Measurements from ENCODE around the gene SNTG2. TPM values are rescaled to one million over a fixed set of nuclear protein-coding genes. Genes with fewer than 3 reads are reported as not detected.

The SNTG2 gene
- total RNA-seq, 1 donor from 2014 or later = not detected

GRCh38 chr2:1203772-1204171 lies 253.1 kb downstream of the SNTG2 start:
- no peaks in the 10 kb centered on the region for H3K27me3 Mint-ChIP-seq (ENCODE audit: low read depth)
- H3K36me3 Mint-ChIP-seq (ENCODE audit: low read depth) = no peaks in the 10 kb centered on the region
- intact Hi-C loops (cut with micrococcal nuclease) = no loop called here
- no peaks in the 10 kb centered on the region for H3K4me1 Mint-ChIP-seq (ENCODE audit: low read depth)
- no peak overlapping the region for H3K4me3 Mint-ChIP-seq (ENCODE audit: low read depth)
- no peak overlapping the region for H3K27ac Mint-ChIP-seq
- DNase-seq (ENCODE audit: low spot score) = no peak
- no peaks in the 10 kb centered on the region for H3K9me3 Mint-ChIP-seq

GRCh38 chr2:1205853-1206252 lies 255.2 kb downstream of the SNTG2 start:
- H3K4me3 Mint-ChIP-seq (ENCODE audit: low read depth) = no peak overlapping the region
- no peaks in the 10 kb centered on the region for H3K9me3 Mint-ChIP-seq
- no peaks in the 10 kb centered on the region for H3K36me3 Mint-ChIP-seq (ENCODE audit: low read depth)
- no peak for DNase-seq (ENCODE audit: low spot score)
- intact Hi-C loops (cut with micrococcal nuclease) = no loop called here
- H3K27ac Mint-ChIP-seq = no peak overlapping the region
- no peaks in the 10 kb centered on the region for H3K4me1 Mint-ChIP-seq (ENCODE audit: low read depth)
- H3K27me3 Mint-ChIP-seq (ENCODE audit: low read depth) = no peaks in the 10 kb centered on the region

GRCh38 chr2:1207962-1208510 lies 257.4 kb downstream of the SNTG2 start:
- intact Hi-C loops (cut with micrococcal nuclease) = no loop called here
- Mint-ChIP-seq H3K4me1 (ENCODE audit: low read depth) (no peaks in the 10 kb centered on the region), H3K9me3 (no peaks in the 10 kb centered on the region), H3K4me3 (ENCODE audit: low read depth) (no peak overlapping the region), H3K36me3 (ENCODE audit: low read depth) (no peaks in the 10 kb centered on the region), H3K27ac (no peak overlapping the region), H3K27me3 (ENCODE audit: low read depth) (no peaks in the 10 kb centered on the region)
- DNase-seq (ENCODE audit: low spot score) = no peak

- Mint-ChIP-seq H3K27me3 (ENCODE audit: low read depth) (no peaks in the 10 kb centered on the region), H3K36me3 (ENCODE audit: low read depth) (no peaks in the 10 kb centered on the region), H3K4me3 (ENCODE audit: low read depth) (no peak overlapping the region), H3K4me1 (ENCODE audit: low read depth) (no peaks in the 10 kb centered on the region), H3K9me3 (no peaks in the 10 kb centered on the region), H3K27ac (no peak overlapping the region)
- DNase-seq (ENCODE audit: low spot score) = no peak
- intact Hi-C loops (cut with micrococcal nuclease) = no loop called here
These were observed 257.9 kb downstream of the SNTG2 start for GRCh38 chr2:1208522-1208921.

- Mint-ChIP-seq H3K27me3 (ENCODE audit: low read depth) (no peaks in the 10 kb centered on the region), H3K36me3 (ENCODE audit: low read depth) (no peaks in the 10 kb centered on the region), H3K9me3 (peaks cover 6% of the 10 kb centered on the region), H3K4me1 (ENCODE audit: low read depth) (no peaks in the 10 kb centered on the region), H3K4me3 (ENCODE audit: low read depth) (no peak overlapping the region), H3K27ac (no peak overlapping the region)
- DNase-seq (ENCODE audit: low spot score) = no peak
- intact Hi-C loops (cut with micrococcal nuclease) = no loop called here
These were observed 258.6 kb downstream of the SNTG2 start for GRCh38 chr2:1209246-1209645.

- intact Hi-C loops (cut with micrococcal nuclease) = no loop called here
- H3K4me1 Mint-ChIP-seq (ENCODE audit: low read depth) = no peaks in the 10 kb centered on the region
- H3K36me3 Mint-ChIP-seq (ENCODE audit: low read depth) = no peaks in the 10 kb centered on the region
- H3K4me3 Mint-ChIP-seq (ENCODE audit: low read depth) = no peak overlapping the region
- H3K9me3 Mint-ChIP-seq = peaks cover 11% of the 10 kb centered on the region
- no peaks in the 10 kb centered on the region for H3K27me3 Mint-ChIP-seq (ENCODE audit: low read depth)
- DNase-seq (ENCODE audit: low spot score) = no peak
- H3K27ac Mint-ChIP-seq = no peak overlapping the region
These were observed 259.1 kb downstream of the SNTG2 start for GRCh38 chr2:1209761-1210160.

GRCh38 chr2:1210352-1210751 lies 259.7 kb downstream of the SNTG2 start:
- Mint-ChIP-seq H3K4me1 (ENCODE audit: low read depth) (no peaks in the 10 kb centered on the region), H3K9me3 (peaks cover 16% of the 10 kb centered on the region), H3K4me3 (ENCODE audit: low read depth) (no peak overlapping the region), H3K27ac (no peak overlapping the region), H3K36me3 (ENCODE audit: low read depth) (no peaks in the 10 kb centered on the region), H3K27me3 (ENCODE audit: low read depth) (no peaks in the 10 kb centered on the region)
- intact Hi-C loops (cut with micrococcal nuclease) = no loop called here
- no peak for DNase-seq (ENCODE audit: low spot score)

- no peak for DNase-seq (ENCODE audit: low spot score)
These were observed 269.4 kb downstream of the SNTG2 start for GRCh38 chr2:1219901-1220573.

GRCh38 chr2:1222056-1222455 lies 271.4 kb downstream of the SNTG2 start:
- H3K27ac Mint-ChIP-seq = no peak overlapping the region
- intact Hi-C loops (cut with micrococcal nuclease) = no loop called here
- DNase-seq (ENCODE audit: low spot score) = no peak
- H3K9me3 Mint-ChIP-seq = peaks cover 5% of the 10 kb centered on the region
- H3K4me3 Mint-ChIP-seq (ENCODE audit: low read depth) = no peak overlapping the region
- no peaks in the 10 kb centered on the region for H3K36me3 Mint-ChIP-seq (ENCODE audit: low read depth)
- H3K27me3 Mint-ChIP-seq (ENCODE audit: low read depth) = no peaks in the 10 kb centered on the region
- H3K4me1 Mint-ChIP-seq (ENCODE audit: low read depth) = no peaks in the 10 kb centered on the region

More at GRCh38 chr2:1219901-1220573, 269.4 kb downstream of the SNTG2 start:
- H3K4me1 Mint-ChIP-seq (ENCODE audit: low read depth) = no peaks in the 10 kb centered on the region
- H3K27ac Mint-ChIP-seq = no peak overlapping the region
- intact Hi-C loops (cut with micrococcal nuclease) = no loop called here
- H3K27me3 Mint-ChIP-seq (ENCODE audit: low read depth) = no peaks in the 10 kb centered on the region
- no peaks in the 10 kb centered on the region for H3K36me3 Mint-ChIP-seq (ENCODE audit: low read depth)
- H3K4me3 Mint-ChIP-seq (ENCODE audit: low read depth) = no peak overlapping the region
- H3K9me3 Mint-ChIP-seq = peaks cover 7% of the 10 kb centered on the region

- H3K27me3 Mint-ChIP-seq (ENCODE audit: low read depth) = no peaks in the 10 kb centered on the region
- H3K9me3 Mint-ChIP-seq = peaks cover 5% of the 10 kb centered on the region
- intact Hi-C loops (cut with micrococcal nuclease) = no loop called here
- H3K4me3 Mint-ChIP-seq (ENCODE audit: low read depth) = no peak overlapping the region
- no peak for DNase-seq (ENCODE audit: low spot score)
- H3K27ac Mint-ChIP-seq = no peak overlapping the region
- H3K36me3 Mint-ChIP-seq (ENCODE audit: low read depth) = no peaks in the 10 kb centered on the region
- no peaks in the 10 kb centered on the region for H3K4me1 Mint-ChIP-seq (ENCODE audit: low read depth)
These were observed 273.1 kb downstream of the SNTG2 start for GRCh38 chr2:1223791-1224190.

GRCh38 chr2:1224901-1225300 lies 274.3 kb downstream of the SNTG2 start:
- no peaks in the 10 kb centered on the region for H3K4me1 Mint-ChIP-seq (ENCODE audit: low read depth)
- no peak for DNase-seq (ENCODE audit: low spot score)
- no peak overlapping the region for H3K4me3 Mint-ChIP-seq (ENCODE audit: low read depth)
- H3K27me3 Mint-ChIP-seq (ENCODE audit: low read depth) = no peaks in the 10 kb centered on the region
- H3K36me3 Mint-ChIP-seq (ENCODE audit: low read depth) = no peaks in the 10 kb centered on the region
- intact Hi-C loops (cut with micrococcal nuclease) = no loop called here
- H3K9me3 Mint-ChIP-seq = peaks cover 5% of the 10 kb centered on the region
- H3K27ac Mint-ChIP-seq = no peak overlapping the region

GRCh38 chr2:1226766-1227165 lies 276.1 kb downstream of the SNTG2 start:
- intact Hi-C loops (cut with micrococcal nuclease) = no loop called here
- peaks cover 4% of the 10 kb centered on the region for H3K9me3 Mint-ChIP-seq
- H3K27me3 Mint-ChIP-seq (ENCODE audit: low read depth) = no peaks in the 10 kb centered on the region
- DNase-seq (ENCODE audit: low spot score) = no peak
- H3K36me3 Mint-ChIP-seq (ENCODE audit: low read depth) = no peaks in the 10 kb centered on the region
- no peak overlapping the region for H3K4me3 Mint-ChIP-seq (ENCODE audit: low read depth)
- H3K4me1 Mint-ChIP-seq (ENCODE audit: low read depth) = no peaks in the 10 kb centered on the region
- H3K27ac Mint-ChIP-seq = no peak overlapping the region

- no peaks in the 10 kb centered on the region for H3K9me3 Mint-ChIP-seq
- no peaks in the 10 kb centered on the region for H3K27me3 Mint-ChIP-seq (ENCODE audit: low read depth)
- intact Hi-C loops (cut with micrococcal nuclease) = no loop called here
- no peaks in the 10 kb centered on the region for H3K4me1 Mint-ChIP-seq (ENCODE audit: low read depth)
- no peak overlapping the region for H3K27ac Mint-ChIP-seq
- H3K36me3 Mint-ChIP-seq (ENCODE audit: low read depth) = no peaks in the 10 kb centered on the region
- DNase-seq (ENCODE audit: low spot score) = no peak
- H3K4me3 Mint-ChIP-seq (ENCODE audit: low read depth) = no peak overlapping the region
These were observed 276.7 kb downstream of the SNTG2 start for GRCh38 chr2:1227274-1227900.

All from activated T-helper 2 cell treated with anti-CD3 and anti-CD28 coated beads, Interferon-gamma antibody, Interleukin-2, Interleukin-4, amounts not matched to agents 10 μg/mL and 5 μg/mL and 100 μg/mL, durations not matched to agents 14 hours and 24 hours and 36 hours (primary cell).